Activated effector memory CD4-positive, alpha-beta T cell treated with Interleukin-2 at 50 U/mL for 16 hours (primary cell): ENCODE results near the gene ACKR2.

Experiments used
- DNase-seq: peaks from one replicate; pipeline ENCODE4 v3.0.0-alpha.2; 2020

ACKR2 gene

GRCh38 chr3:42809202-42809601 is at the start of gene ACKR2:
Gene ACKR2 (plus strand): TSS chr3:42809445. CDS start chr3:42864503, 55,058 bp downstream.
- DNase-seq: no peak

GRCh38 chr3:42762046-42762724 is 47.1 kb upstream of the ACKR2 start:
- no peak for DNase-seq

DNA sequence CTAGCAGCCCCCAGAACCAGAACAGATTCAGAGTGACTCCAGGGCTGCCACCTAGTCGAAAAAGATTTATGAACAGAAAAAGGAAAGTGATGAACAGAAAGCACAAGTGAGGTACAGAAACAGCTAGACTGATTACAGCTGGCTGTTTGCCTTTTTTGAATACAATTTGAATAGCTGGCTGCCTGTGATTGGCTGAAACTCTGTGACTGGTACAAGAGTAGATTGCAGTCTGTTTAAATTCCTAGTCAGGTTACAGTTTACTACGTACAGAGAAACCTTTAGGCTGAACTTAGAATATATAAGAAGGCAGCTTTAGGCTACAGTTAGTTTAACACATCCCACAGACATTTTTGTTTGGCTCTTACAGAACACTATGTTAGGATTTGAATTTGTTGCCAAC is 46.2 kb upstream of the ACKR2 start:
- no peak for DNase-seq

GRCh38 chr3:42764115-42764514 is 45.1 kb upstream of the ACKR2 start:
- no peak for DNase-seq

DNA sequence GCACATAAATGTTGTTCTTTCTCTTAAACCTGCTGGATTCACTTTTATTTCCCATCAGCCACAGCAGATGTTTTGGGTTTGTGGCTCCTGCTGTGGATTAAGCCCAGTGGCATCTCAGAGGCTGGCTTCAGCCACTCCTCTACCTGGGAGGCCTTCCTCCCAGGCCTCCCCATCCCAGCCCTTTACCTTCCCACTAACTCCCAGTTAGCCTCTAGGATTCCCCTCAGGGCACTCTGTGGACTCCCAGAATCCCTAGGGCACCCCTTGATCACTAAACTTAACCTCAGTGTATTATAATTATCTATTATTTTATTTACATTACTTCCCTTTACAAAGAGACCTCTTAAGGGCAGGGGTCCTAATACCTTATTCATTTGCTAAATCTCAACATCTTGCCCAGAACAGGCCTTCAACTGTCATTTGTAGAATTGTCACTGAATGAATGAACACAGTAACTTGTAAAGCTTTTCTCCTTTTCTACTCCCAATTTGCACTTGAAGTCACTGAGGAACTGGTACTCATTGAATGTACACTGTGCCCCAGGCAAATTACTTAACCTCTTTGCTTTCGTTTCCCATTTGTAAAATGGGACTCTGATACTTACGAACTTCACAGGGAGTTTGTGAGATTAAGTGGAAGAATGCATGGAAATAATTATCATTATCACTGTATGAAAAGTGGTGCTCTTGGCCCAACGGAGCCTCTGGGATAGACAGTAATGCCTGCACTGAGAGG is 44.5 kb upstream of the ACKR2 start:
- DNase-seq: no peak

DNA sequence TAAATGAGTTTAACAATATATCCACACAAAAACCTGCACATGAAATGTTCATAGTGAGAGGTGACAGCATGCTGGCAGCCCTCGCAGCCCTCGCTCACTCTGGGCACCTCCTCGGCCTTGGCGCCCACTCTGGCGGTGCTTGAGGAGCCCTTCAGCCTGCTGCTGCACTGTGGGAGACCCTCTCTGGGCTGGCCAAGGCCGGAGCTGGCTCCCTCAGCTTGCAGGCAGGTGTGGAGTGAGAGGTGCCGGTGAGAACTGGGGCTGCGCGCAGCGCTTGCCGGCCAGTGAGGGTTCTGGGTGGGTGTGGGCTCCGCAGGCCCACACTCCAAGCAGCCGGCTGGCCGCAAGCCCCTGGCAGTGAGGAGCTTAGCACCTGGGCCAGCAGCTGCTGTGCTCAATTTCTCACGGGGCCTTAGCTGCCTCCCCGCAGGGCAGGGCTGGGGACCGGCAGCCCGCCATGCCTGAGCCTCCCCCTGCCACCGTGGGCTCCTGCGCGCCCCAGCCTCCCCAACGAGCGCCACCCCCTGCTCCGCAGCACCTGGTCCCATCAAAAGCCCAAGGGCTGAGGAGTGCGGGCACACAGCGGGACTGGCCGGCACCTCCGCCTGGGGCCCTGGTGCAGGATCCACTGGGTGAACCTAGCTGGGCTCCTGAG is 39.6 kb upstream of the ACKR2 start:
- DNase-seq: no peak

GRCh38 chr3:42771271-42771670 is 38.0 kb upstream of the ACKR2 start:
- no peak for DNase-seq

DNA sequence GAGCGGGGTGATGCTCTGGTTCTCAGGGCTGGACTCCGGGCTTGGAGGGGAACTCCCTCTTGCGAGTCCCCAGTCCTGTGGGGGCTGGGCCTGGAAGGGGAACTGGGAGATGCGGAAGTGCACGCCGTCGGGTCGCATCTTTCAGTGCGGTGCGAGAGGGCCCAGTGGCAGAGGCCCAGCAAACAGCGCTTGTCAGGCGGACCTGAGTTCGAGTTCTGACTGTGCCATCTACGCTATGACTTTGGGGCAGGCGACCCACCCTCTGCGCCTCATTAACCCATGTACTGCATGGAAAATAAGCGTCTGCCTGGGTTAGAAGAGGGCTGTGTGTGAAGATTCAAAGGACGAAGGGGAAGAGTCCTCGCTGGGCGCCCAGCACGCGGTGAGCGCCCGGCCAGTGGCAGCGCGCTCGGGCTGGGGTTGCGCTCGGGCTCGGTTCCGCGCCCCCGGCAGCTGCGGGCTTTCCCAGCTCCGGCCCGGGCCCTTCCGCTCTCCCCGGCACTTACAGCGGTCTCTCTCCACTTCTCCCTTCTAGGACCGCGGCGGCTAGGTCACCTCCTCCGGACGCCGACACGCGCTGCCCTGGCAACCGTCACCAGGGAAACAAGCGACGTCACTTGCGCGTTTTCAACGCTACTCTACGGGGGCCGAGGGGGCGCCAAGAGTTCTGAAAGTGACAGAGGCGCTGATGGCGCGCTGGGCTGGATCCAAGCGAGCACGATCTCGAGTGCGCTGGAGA is 36.4 kb upstream of the ACKR2 start, which contains the start of gene CCDC13:
CCDC13 (minus strand) TSS at position 584 of the 739 bp plus-strand sequence. CDS start 14,908 bp downstream, outside the sequence.
- peak; percentile 67 for DNase-seq

GRCh38 chr3:42773409-42773751 is 35.9 kb upstream of the ACKR2 start:
- DNase-seq: no peak

- DNase-seq: no peak
Measured at GRCh38 chr3:42778644-42779043, 30.6 kb upstream of the ACKR2 start.

GRCh38 chr3:42780398-42780797 is 28.8 kb upstream of the ACKR2 start:
- no peak for DNase-seq

GRCh38 chr3:42780892-42781700 is 28.1 kb upstream of the ACKR2 start:
- DNase-seq: no peak

DNA sequence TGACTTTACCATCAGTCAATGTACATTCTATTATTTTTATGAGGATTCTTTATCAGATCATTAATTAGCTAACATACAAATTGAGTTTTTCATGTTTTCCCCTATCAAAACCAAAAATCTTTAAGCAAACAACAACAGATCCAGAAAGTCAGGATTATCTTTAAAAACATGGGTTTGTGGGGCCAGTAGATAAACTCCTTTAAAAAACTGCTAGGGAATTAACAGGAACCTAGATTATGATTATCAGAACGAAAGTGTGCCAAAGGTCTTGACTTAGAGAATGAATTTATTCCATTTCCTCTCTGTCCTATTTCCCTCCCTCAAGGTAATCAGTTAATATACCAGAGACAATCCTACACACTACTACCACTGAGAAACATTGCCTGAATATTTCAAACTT is 23.0 kb upstream of the ACKR2 start:
- DNase-seq: no peak

- no peak for DNase-seq
Measured at GRCh38 chr3:42786631-42787030, 22.6 kb upstream of the ACKR2 start.

DNA sequence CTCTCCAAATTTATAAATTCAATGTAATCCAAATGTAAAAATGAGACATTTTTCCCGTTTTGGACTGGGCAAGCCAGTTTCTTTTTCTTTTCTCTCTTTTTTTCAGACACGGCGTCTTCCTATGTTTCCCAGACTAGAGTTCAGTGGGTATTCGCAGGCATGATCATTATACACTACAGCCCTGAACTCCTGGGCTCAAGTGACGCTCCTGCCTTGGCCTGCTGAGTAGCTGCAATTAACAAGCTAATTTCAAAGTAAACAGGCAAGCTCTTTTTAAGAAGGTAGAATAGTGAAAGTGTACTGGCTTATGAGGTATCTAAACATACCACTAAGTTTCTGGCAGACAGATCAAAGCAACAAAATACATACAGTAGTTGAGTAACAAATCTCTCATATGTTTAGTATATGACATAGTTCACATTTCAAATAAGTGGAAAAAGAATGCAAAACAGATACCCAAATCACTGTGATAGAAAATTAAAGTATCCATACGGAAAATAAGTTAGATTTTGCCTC is 18.5 kb upstream of the ACKR2 start:
- DNase-seq: no peak

DNA sequence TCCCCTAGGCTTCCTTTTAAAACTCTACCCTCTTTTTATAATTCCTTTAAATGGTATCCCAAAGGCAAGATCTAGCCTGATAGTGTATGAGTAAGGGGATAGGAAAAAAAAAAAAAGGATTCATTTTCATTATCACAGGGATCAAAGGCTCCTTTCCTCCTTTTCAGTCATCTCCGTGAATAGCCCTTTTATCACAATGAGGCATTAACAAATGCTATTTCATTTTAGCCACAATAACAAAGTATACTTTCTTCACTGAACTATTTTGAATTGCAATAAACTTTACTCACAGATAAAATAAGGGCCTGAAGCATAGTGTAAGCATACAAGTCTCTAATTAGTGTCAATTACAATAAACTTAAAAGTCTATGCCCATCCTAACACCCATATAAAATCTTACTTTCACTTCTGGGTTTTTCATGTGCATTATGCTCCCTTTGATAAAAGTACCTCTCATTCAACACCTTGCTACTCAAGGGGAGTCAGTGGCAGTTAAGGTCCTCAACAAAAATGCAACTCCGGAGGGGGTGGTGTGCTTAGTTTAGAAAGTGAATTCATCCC is 13.5 kb upstream of the ACKR2 start:
- no peak for DNase-seq

DNA sequence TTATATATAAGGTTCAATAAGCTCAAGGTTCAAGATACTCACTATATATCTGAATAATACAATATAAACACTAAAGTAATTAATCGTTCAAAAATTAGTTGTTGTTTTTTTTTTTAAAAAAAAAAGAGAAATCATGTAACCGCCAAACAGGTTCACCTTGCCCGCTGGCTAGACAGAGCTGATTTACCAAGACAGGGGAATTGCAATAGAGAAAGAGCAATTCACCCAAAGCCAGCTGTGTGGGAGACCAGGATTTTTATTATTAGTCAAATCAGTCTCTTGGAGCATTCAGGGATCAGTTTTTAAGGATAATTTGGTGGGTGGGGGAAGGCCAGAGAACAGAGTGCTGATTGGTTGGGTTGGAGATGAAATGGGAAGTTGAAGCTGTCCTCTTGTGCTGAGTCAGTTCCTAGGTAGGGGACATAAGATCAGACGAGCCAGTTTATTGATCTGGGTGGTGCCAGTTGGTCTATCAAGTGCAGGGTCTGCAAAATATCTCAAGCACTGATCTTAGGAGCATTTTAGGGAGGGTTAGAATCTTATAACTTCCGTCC is 12.8 kb upstream of the ACKR2 start:
- no peak for DNase-seq

- no peak for DNase-seq
Measured at GRCh38 chr3:42799376-42799775, 9.9 kb upstream of the ACKR2 start.

DNA sequence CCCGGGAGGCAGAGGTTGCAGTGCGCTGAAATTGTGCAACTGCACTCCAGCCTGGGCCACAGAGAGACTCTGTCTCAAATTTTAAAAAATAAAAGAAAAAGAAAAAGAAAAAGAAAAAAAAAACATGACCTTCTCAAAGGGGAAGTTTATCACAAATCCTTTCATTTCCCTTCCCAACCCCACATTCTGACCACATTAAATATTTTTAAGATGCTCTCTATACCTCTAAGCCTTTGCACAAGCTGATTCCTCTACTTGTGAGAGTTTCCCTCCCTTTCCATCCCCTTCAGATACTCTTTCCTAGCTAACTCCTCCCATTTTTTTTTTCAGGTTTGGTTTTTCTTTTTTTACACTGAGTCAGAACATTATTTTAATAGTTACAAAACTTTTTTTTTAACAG is 9.0 kb upstream of the ACKR2 start:
- no peak for DNase-seq

- no peak for DNase-seq
Measured at GRCh38 chr3:42801048-42801620, 8.1 kb upstream of the ACKR2 start.

DNA sequence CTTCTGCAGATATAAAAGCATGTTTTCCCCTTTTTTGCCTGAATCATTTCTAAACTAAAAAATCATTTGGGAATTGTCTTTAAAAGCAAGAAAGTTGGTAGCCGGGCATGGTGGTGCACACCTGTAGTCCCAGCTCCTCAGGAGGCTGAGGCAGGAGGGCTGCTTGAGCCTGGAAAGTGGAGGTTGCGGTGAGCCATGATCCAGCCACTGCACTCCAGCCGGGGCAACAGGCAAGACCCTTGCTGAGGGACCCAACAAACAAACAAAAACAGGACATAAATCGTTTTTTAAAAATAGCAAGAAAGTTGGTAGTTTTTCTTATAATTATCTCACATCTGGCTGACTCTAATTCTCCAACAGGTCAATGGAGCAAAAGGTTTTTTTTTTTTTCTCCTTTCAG is 7.5 kb upstream of the ACKR2 start:
- no peak for DNase-seq
